ENCODE data around the gene PDZD2.

PDZD2 gene

DNA sequence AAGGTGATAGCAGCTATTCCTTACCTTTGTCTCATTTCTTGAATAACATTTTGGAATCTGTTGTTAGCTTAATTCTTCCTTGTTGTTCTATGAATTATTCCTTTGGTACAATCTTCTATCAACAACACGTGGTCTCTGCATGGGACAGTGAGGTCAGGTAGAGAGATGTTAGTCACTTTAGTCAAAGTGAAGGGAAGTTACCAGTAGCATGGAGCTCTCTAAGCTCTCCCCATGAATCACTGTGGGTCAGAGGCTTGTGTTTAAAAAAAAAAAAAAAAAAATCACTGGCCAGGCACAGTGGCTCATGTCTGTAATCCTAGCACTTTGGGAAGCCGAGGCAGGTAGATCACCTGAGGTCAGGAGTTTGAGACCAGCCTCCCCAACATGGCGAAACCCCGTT, 419.2 kb downstream of the PDZD2 start:
- Histone ChIP-seq H4K20me1 (ENCODE audit: insufficient read depth, low read length) (no peaks in the 10 kb centered on the region), H3K4me1 (ENCODE audit: insufficient read depth, low read length) (no peaks in the 10 kb centered on the region), H3K79me2 (ENCODE audit: insufficient read depth, low read length) (no peaks in the 10 kb centered on the region), H3K4me3 (ENCODE audit: low read depth in 1 of 2, low read length in 2 of 2) (no peak overlapping the region), H3K27me3 (ENCODE audit: insufficient read depth, low read length, poor library complexity) (no peaks in the 10 kb centered on the region), H2AFZ (ENCODE audit: low read depth, low read length) (no peak overlapping the region), H3K9ac (ENCODE audit: low read depth, low read length) (no peak overlapping the region), H3K36me3 (ENCODE audit: insufficient read depth, low read length) (no peaks in the 10 kb centered on the region), H3K27ac (ENCODE audit: low read length) (no peak overlapping the region), H3K9me3 (ENCODE audit: insufficient read depth, low read length, severe bottlenecking) (no peaks in the 10 kb centered on the region), H3K4me2 (ENCODE audit: insufficient read depth, low read length) (no peak overlapping the region)
- TF ChIP-seq EZH2 (IDR thresholded peaks at IDR 0.05; ENCODE audit: borderline replicate concordance, low read depth, low read length, severe bottlenecking) (no peak), CTCF (IDR thresholded peaks at IDR 0.05; ENCODE audit: borderline replicate concordance, extremely low read depth, low read length, poor library complexity, severe bottlenecking) (no peak)
- no peak for DNase-seq
- ATAC-seq (ENCODE audit: insufficient read depth, low read depth), result no peak

GRCh38 chr5:32058997-32059396, 420.1 kb downstream of the PDZD2 start:
- no peak for ATAC-seq (ENCODE audit: insufficient read depth, low read depth)

DNA sequence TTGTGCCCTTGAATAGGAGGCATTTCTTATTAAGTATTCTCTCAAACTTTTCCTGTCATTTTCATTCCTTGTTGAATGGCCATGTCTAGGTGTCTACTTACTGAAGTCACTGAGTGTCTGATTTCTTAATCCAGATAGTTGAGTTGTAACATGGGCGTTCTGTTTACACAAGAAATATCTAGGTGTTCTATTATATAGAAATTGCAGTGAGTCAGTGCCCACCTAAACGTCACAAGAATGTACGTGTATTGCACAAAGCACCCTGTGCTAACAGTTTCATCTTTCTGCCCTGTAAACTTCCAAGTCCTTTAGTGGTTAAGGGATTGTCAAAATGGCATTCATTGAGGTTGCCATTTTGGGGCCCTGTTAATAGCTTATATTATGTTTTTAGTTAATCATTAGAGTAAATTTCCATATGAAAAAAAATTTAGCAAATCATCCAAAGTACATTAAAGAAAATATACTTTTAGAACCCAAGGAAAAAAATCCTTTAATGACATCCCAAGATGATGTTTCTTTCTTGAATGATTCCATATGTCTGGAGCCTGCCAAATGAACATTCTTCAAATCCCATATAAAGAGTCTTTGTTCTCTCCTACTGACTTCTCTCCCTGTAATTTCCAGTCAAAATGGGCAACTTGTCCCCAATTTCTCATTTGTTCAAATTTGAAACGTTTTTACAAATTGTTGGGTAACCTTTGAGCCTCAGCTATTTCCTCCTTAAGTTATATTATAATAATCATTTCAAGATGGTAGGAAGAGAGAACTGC, 421.0 kb downstream of the PDZD2 start:
- no peaks in the 10 kb centered on the region for H3K36me3 ChIP-seq (ENCODE audit: insufficient read depth, low read length)
- no peak overlapping the region for H3K4me3 ChIP-seq (ENCODE audit: low read depth in 1 of 2, low read length in 2 of 2)
- H3K4me1 ChIP-seq (ENCODE audit: insufficient read depth, low read length), result no peaks in the 10 kb centered on the region
- H3K27ac ChIP-seq (ENCODE audit: low read length), result no peak overlapping the region
- no peaks in the 10 kb centered on the region for H3K9me3 ChIP-seq (ENCODE audit: insufficient read depth, low read length, severe bottlenecking)
- no peaks in the 10 kb centered on the region for H4K20me1 ChIP-seq (ENCODE audit: insufficient read depth, low read length)
- no peaks in the 10 kb centered on the region for H3K79me2 ChIP-seq (ENCODE audit: insufficient read depth, low read length)
- ATAC-seq (ENCODE audit: insufficient read depth, low read depth) (no peak), DNase-seq (no peak)
- no peak overlapping the region for H3K9ac ChIP-seq (ENCODE audit: low read depth, low read length)
- H3K27me3 ChIP-seq (ENCODE audit: insufficient read depth, low read length, poor library complexity), result no peaks in the 10 kb centered on the region
- H2AFZ ChIP-seq (ENCODE audit: low read depth, low read length), result no peak overlapping the region
- no peak overlapping the region for H3K4me2 ChIP-seq (ENCODE audit: insufficient read depth, low read length)
- TF ChIP-seq CTCF (IDR thresholded peaks at IDR 0.05; ENCODE audit: borderline replicate concordance, extremely low read depth, low read length, poor library complexity, severe bottlenecking), result no peak

More at GRCh38 chr5:32058997-32059396, 420.1 kb downstream of the PDZD2 start:
- TF ChIP-seq CTCF (IDR thresholded peaks at IDR 0.05; ENCODE audit: borderline replicate concordance, extremely low read depth, low read length, poor library complexity, severe bottlenecking), result no peak
- TF ChIP-seq EZH2 (IDR thresholded peaks at IDR 0.05; ENCODE audit: borderline replicate concordance, low read depth, low read length, severe bottlenecking), result no peak
- Histone ChIP-seq H3K9ac (ENCODE audit: low read depth, low read length) (no peak overlapping the region), H3K27ac (ENCODE audit: low read length) (no peak overlapping the region), H3K36me3 (ENCODE audit: insufficient read depth, low read length) (no peaks in the 10 kb centered on the region), H3K79me2 (ENCODE audit: insufficient read depth, low read length) (no peaks in the 10 kb centered on the region), H4K20me1 (ENCODE audit: insufficient read depth, low read length) (no peaks in the 10 kb centered on the region), H3K4me3 (ENCODE audit: low read depth in 1 of 2, low read length in 2 of 2) (no peak overlapping the region), H3K9me3 (ENCODE audit: insufficient read depth, low read length, severe bottlenecking) (no peaks in the 10 kb centered on the region), H2AFZ (ENCODE audit: low read depth, low read length) (no peak overlapping the region), H3K4me1 (ENCODE audit: insufficient read depth, low read length) (no peaks in the 10 kb centered on the region), H3K27me3 (ENCODE audit: insufficient read depth, low read length, poor library complexity) (no peaks in the 10 kb centered on the region), H3K4me2 (ENCODE audit: insufficient read depth, low read length) (no peak overlapping the region)
- DNase-seq, result no peak
